Body of pancreas (tissue), 4 donors: ENCODE results near the gene NREP.

Source experiments
- CTCF ChIP-seq, 7 experiments: fragments of 450-650 bp in 4 of 7; fragments of 200-600 bp in 3 of 7; sonication (generic) in 3 of 7; IDR thresholded peaks; one replicate each; pipeline ENCODE4 v1.5.1; 2016 to 2019; ENCODE audit warnings: antibody characterized with exemption in 7 of 7
- POLR2A ChIP-seq, 3 donors: fragments of 450-650 bp; IDR thresholded peaks; one replicate each; pipeline ENCODE4 v1.6.1; 2016; ENCODE audit warnings: antibody characterized with exemption in 3 of 3, mild to moderate bottlenecking in 2 of 3

DNA sequence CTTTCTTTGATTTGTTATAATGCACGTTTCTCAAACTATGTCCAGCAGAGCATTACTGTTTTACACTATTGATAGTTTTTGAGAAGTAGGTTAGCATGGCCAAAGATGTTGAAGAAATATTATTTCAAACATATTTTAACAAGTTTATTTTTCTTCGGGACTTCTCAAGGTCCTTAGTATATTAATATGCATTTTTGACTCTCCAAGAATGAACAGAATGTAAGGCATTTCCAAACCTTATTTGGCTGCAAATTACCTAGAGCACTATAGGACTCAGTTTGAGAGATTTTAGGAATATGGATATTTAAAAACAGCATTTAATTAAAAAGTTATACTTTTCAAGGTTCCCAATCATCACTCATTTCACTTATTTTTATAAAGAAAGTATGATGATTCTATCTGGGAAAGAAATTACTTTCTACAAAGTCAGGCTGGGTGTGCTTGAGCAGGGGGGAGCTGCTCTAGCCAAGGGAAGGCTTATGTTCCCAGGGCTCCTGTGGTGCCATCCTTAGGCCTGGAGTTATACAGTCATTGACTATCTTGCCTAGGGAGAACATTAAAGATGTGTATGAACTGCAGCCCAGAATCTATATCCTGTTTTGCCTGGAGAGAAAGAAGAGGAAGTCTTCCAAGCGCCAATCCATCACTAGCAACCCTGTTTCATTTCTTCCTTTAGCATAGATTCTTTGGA lies 27.6 kb upstream of the NREP start:
- TF ChIP-seq CTCF (IDR thresholded peaks at IDR 0.05) (no peak), POLR2A (IDR thresholded peaks at IDR 0.05) (no peak)
